Mucosa of descending colon (tissue), 3 donors: ENCODE results near the gene EXOC3. TPM values are rescaled to one million over a fixed set of nuclear protein-coding genes. Genes with fewer than 3 reads are reported as not detected.

Experiments
- ATAC-seq: fragments of 200-7000 bp; cut with Tn5 transposase; one replicate; pipeline ENCODE4 v1.9.1; 2020; ENCODE audit warnings: mild to moderate bottlenecking, moderate library complexity
- DNase-seq, 3 donors: peaks; one replicate each; pipeline ENCODE4 v3.0.0-alpha.2; 2020
- H3K36me3 ChIP-seq: fragments of 200-600 bp; one replicate; pipeline ENCODE4 v1.8.0; 2021; ENCODE audit warnings: low read depth, mild to moderate bottlenecking
- H3K4me1 ChIP-seq: fragments of 200-600 bp; one replicate; pipeline ENCODE4 v1.8.0; 2021; ENCODE audit warnings: low read depth, mild to moderate bottlenecking
- H3K4me3 ChIP-seq: fragments of 200-600 bp; one replicate; pipeline ENCODE4 v1.8.0; 2021; ENCODE audit warnings: mild to moderate bottlenecking
- H3K9me3 ChIP-seq: fragments of 200-600 bp; one replicate; pipeline ENCODE4 v1.8.0; 2021; ENCODE audit warnings: mild to moderate bottlenecking
- CTCF ChIP-seq: fragments of 200-600 bp; IDR thresholded peaks from one replicate; pipeline ENCODE4 v1.8.0; 2022; ENCODE audit warnings: antibody characterized with exemption, mild to moderate bottlenecking
- intact Hi-C, 2 donors: fragments of 100-400 bp; cut with DNase I in 1 of 2; cut with micrococcal nuclease in 1 of 2; formaldehyde crosslinking; loops; one replicate each; pipeline versions ENCODE4 v1.11.0 to v1.11.1; 2022; cut with DNase I, micrococcal nuclease
- total RNA-seq, 3 donors: library from RNA; stranded (reverse); fragmentation: NEBNext Ultra II Directional in 2 of 3; extraction: Animal tissue kit (Norgen Biotek cat#: 25700) in 2 of 3; gene quantifications; one replicate each; pipeline versions ENCODE4 v1.2.1 to v1.2.4, GENCODE V29; 2021 to 2023
- donor health status: DM: no; HTN: no; CAD: no; lungs with moderate emphysema.
- donor health status: DM: no; HTN: no; CAD: no.
- donor health status: DM: no; HTN: yes; CAD: no.

Gene EXOC3
- total RNA-seq, 3 donors from 2014 or later: 67.0 to 89.1 (median 76.8) TPM

GRCh38 chr5:451587-452458 is 8.8 kb downstream of the EXOC3 start:
- H3K36me3 ChIP-seq: peaks cover 19% of the 10 kb centered on the region
- no peak for DNase-seq
- H3K4me3 ChIP-seq: no peak overlapping the region
- intact Hi-C loops: no loop called here
- ATAC-seq: no peak
- H3K4me1 ChIP-seq: no peaks in the 10 kb centered on the region
- TF ChIP-seq CTCF: no peak
- H3K9me3 ChIP-seq: peaks cover 6% of the 10 kb centered on the region

DNA sequence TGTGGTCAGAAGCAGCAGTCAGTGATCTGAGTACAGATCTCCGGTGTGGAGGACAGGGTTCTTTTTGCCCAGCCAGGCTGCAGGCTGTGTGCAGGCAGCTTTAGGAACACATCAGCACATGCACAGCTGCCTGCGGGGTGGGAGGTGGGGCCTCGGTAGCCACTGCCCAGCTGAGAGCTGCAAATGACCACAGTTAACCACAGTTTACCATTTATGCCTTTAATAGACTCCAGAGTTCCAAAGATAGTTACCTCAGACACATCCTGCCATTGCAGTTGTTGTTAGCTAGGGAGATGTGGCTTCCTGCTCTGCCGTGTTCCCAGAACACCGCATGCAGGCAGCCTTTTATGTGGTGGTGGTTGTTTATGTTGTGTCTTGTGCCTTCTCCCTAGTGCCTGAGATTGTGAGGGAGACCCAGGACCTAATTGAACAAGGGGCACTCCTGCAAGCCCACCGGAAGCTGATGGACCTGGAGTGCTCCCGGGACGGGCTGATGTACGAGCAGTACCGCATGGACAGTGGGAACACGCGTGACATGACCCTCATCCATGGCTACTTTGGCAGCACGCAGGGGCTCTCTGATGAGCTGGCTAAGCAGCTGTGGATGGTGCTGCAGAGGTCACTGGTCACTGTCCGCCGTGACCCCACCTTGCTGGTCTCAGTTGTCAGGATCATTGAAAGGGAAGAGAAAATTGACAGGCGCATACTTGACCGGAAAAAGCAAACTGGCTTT is 10.2 kb downstream of the EXOC3 start:
- Histone ChIP-seq H3K9me3 (peaks cover 6% of the 10 kb centered on the region), H3K4me3 (no peak overlapping the region), H3K4me1 (no peaks in the 10 kb centered on the region), H3K36me3 (peaks cover 12% of the 10 kb centered on the region)
- no peak for TF ChIP-seq CTCF
- ATAC-seq (peak; percentile 16), DNase-seq (peak in 1 of 3 donors; percentile 17)
- intact Hi-C loops: no loop called here

- intact Hi-C loops: no loop called here
- TF ChIP-seq CTCF: no peak
- peak in 2 of 3 donors; percentile 12 to 26 for DNase-seq
- Histone ChIP-seq H3K4me3 (no peak overlapping the region), H3K4me1 (no peaks in the 10 kb centered on the region), H3K9me3 (peaks cover 6% of the 10 kb centered on the region), H3K36me3 (peaks cover 5% of the 10 kb centered on the region)
- peak; percentile 29 for ATAC-seq
Measured at GRCh38 chr5:453725-454481, 10.9 kb downstream of the EXOC3 start.

DNA sequence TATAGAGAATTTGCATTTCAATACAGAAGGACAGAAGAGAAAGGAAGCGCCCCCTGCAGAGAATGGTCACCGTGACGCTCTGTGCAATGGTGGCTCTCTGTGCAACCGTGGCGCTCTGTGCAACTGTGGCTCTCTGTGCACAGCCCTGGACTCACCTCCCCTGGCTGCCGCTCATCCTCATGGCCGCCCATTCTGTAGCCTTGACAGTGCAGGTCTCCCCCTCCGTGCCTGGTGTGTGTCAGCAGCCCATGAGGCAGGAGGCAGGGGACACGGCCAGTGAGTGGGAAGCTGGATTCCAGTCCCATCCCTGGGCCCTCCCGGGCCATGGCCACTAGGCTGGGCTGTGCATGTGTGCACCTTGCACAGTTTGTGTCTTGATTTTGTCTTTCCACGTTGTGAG is 12.0 kb downstream of the EXOC3 start:
- no peak for TF ChIP-seq CTCF
- intact Hi-C loops: no loop called here
- DNase-seq: peak in 2 of 3 donors; percentile 16 to 33
- H3K4me3 ChIP-seq: no peak overlapping the region
- ATAC-seq: no peak
- H3K36me3 ChIP-seq: peaks cover 5% of the 10 kb centered on the region
- no peaks in the 10 kb centered on the region for H3K4me1 ChIP-seq
- peaks cover 6% of the 10 kb centered on the region for H3K9me3 ChIP-seq

DNA sequence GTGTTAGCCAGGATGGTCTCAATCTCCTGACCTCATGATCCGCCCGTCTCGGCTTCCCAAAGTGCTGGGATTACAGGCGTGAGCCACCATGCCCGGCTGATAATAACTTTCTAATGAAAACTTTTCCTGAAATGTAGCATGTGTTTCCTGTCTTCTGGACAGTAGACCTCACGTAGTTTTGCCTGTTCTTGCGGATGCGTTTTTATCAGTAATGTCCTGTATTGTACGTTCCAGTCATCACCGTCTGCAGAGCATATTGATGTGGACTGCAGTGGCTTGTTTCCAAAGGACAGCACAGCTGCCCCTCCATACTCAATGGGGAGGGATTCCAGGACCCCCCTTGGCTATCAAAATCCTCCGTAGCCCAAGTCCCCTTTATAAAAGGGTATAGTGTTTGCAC is 12.8 kb downstream of the EXOC3 start:
- peaks cover 6% of the 10 kb centered on the region for H3K9me3 ChIP-seq
- H3K36me3 ChIP-seq: peaks cover 5% of the 10 kb centered on the region
- H3K4me3 ChIP-seq: no peak overlapping the region
- DNase-seq (no peak), ATAC-seq (no peak)
- TF ChIP-seq CTCF: no peak
- H3K4me1 ChIP-seq: no peaks in the 10 kb centered on the region
- intact Hi-C loops: no loop called here
